K562 (cell line): ENCODE measurements around the gene SP2. TPM values are rescaled to one million over a fixed set of nuclear protein-coding genes. Genes with fewer than 3 reads are reported as not detected.
"Not testable (repeated sequence)": the region's sequence is repeated elsewhere in the genome, so short reads cannot be mapped to it uniquely, and the experiment has no call there.

Experiments
- ATAC-seq: fragments of 200-7000 bp; cut with Tn5 transposase; 3 replicates; pipeline ENCODE4 v1.9.1; 2020; ENCODE audit warnings: moderate library complexity
- BruUV-seq: library from RNA; stranded (reverse); fragments of 400-500 nt; replicated peaks from 2 replicates; lab custom pipeline; 2021; lab: Mats Ljungman, UMichigan
- CTCF ChIA-PET: fragments of 300-600 bp; formaldehyde crosslinking; extraction: SDS; loops from one replicate; lab custom pipeline; 2021; ENCODE audit warnings: low intra/inter-chr PET ratio; lab: Yijun Ruan, JAX
- POLR2A ChIA-PET: fragments of 300-600, 350-650 bp; sonication (Branson Sonifier 250); formaldehyde crosslinking; extraction: SDS; loops from one replicate; lab custom pipeline; 2021; ENCODE audit warnings: antibody characterized with exemption, inconsistent platforms; lab: Yijun Ruan, JAX
- DNase-seq, 4 experiments: peaks; one replicate each; pipeline versions ENCODE4 v3.0.0 to v3.0.0-alpha.2; 2011 to 2018; ENCODE audit warnings: low spot score in 3 of 4, mixed read lengths in 3 of 4; ENCODE audit errors: extremely low read depth in 1 of 4
- FAIRE-seq: peaks from 2 replicates; lab custom pipeline; 2011; peaks lifted over from hg19 to GRCh38; lab: Jason Lieb, UNC
- H2AFZ ChIP-seq: 2 replicates; pipeline ENCODE4 v1.6.0; 2011; ENCODE audit warnings: low read depth, low read length, control low read depth, inconsistent platforms
- H3K27ac ChIP-seq: fragments of 200-600 bp; 3 replicates; pipeline ENCODE4 v1.8.0; 2011; ENCODE audit warnings: low read depth, mild to moderate bottlenecking, control low read depth, inconsistent platforms, low read length, moderate library complexity, mixed read lengths; ENCODE audit errors: extremely low read depth
- H3K27me3 ChIP-seq, 2 experiments: fragments of 300-600 bp in 1 of 2; 2 replicates in 1 of 2; 3 replicates in 1 of 2; pipeline versions ENCODE4 v1.6.0 to v1.8.0; 2011; ENCODE audit warnings: inconsistent platforms in 2 of 2, low read length in 2 of 2, mild to moderate bottlenecking in 1 of 2, mixed read lengths in 1 of 2, moderate library complexity in 1 of 2; ENCODE audit not compliant: control insufficient read depth in 2 of 2, insufficient read depth in 2 of 2
- H3K36me3 ChIP-seq: fragments of 300-600 bp; 3 replicates; pipeline ENCODE4 v1.8.0; 2011; ENCODE audit warnings: mild to moderate bottlenecking, low read length, inconsistent platforms; ENCODE audit not compliant: control insufficient read depth, insufficient read depth
- H3K4me1 ChIP-seq, 2 experiments: fragments of 200-600 bp in 1 of 2; replicated peaks in 1 of 2; 2 replicates in 1 of 2; 3 replicates in 1 of 2; pipeline versions ENCODE4 v1.5.1 to v1.8.0; 2011; ENCODE audit warnings: inconsistent platforms in 2 of 2, low read length in 2 of 2, mild to moderate bottlenecking in 1 of 2, mixed read lengths in 1 of 2, moderate library complexity in 1 of 2; ENCODE audit not compliant: control insufficient read depth in 2 of 2, insufficient read depth in 2 of 2
- H3K4me2 ChIP-seq: 2 replicates; pipeline ENCODE4 v1.6.1; 2011; ENCODE audit warnings: low read length, control low read depth, inconsistent platforms, mixed read lengths; ENCODE audit not compliant: insufficient read depth
- H3K4me3 ChIP-seq: fragments of 200-600 bp; sonication (generic), shearing (Covaris generic); 2 replicates; pipeline ENCODE4 v1.5.1; 2016; ENCODE audit warnings: control low read depth, inconsistent platforms
- H3K79me2 ChIP-seq: fragments of 200-600 bp; 3 replicates; pipeline ENCODE4 v1.8.0; 2011; ENCODE audit warnings: low read length, inconsistent platforms; ENCODE audit not compliant: control insufficient read depth, insufficient read depth
- H3K9ac ChIP-seq, 2 experiments: 2 replicates each; pipeline versions ENCODE4 v1.6.0 to v1.6.1; 2011; ENCODE audit warnings: low read depth in 2 of 2, low read length in 2 of 2, control low read depth in 1 of 2, inconsistent platforms in 1 of 2, mild to moderate bottlenecking in 1 of 2, mixed read lengths in 1 of 2; ENCODE audit not compliant: insufficient read depth in 1 of 2
- H3K9me1 ChIP-seq: one replicate; pipeline ENCODE4 v1.6.0; 2011; ENCODE audit warnings: inconsistent platforms, mild to moderate bottlenecking, low read length, moderate library complexity; ENCODE audit not compliant: control insufficient read depth, insufficient read depth
- H3K9me3 ChIP-seq: replicated peaks from 2 replicates; pipeline ENCODE4 v1.5.1; 2011; ENCODE audit warnings: low read depth, low read length, inconsistent platforms; ENCODE audit not compliant: control insufficient read depth, insufficient read depth
- H4K20me1 ChIP-seq: replicated peaks from 2 replicates; pipeline ENCODE4 v1.6.1; 2011; ENCODE audit warnings: low read length, inconsistent platforms, mixed read lengths; ENCODE audit not compliant: control insufficient read depth, insufficient read depth
- ESRRA ChIP-seq: fragments of 450-650 bp; IDR thresholded peaks from 2 replicates; pipeline ENCODE4 v1.6.1; 2014; ENCODE audit warnings: low read depth, mild to moderate bottlenecking, moderate library complexity, borderline replicate concordance
- NR2C1 ChIP-seq, 2 experiments: fragments of 450-650 bp; IDR thresholded peaks; 2 replicates each; pipeline ENCODE4 v1.6.1; 2017; ENCODE audit warnings: mild to moderate bottlenecking in 2 of 2, antibody characterized with exemption in 1 of 2, inconsistent platforms in 1 of 2, missing compliant biosample characterization in 1 of 2, missing genetic modification characterization in 1 of 2
- SMARCB1 ChIP-seq: IDR thresholded peaks from 2 replicates; pipeline ENCODE4 v1.6.1; 2011; ENCODE audit warnings: improper control_type of control experiment, low read depth; ENCODE audit not compliant: insufficient read length
- SPI1 ChIP-seq: IDR thresholded peaks from 2 replicates; pipeline ENCODE4 v1.6.1; 2011; ENCODE audit warnings: low read depth, low read length, control low read depth, borderline replicate concordance
- ZNF121 ChIP-seq: sonication (generic); formaldehyde crosslinking; conservative IDR thresholded peaks from 2 replicates; pipeline ENCODE4 v1.8.0; 2022; ENCODE audit warnings: missing genetic modification reagents
- WGBS: fragments of 100-300 bp; shearing (Covaris generic); methylation state at CpG from one replicate; pipeline ENCODE4 v1.1.6; 2016; ENCODE audit warnings: low coverage, mixed read lengths; ENCODE audit not compliant: insufficient coverage; ENCODE audit errors: missing lambda C conversion rate; 5-methylcytosine and 5-hydroxymethylcytosine counted together
- in situ Hi-C: fragments of 300-500 bp; cut with MboI; formaldehyde crosslinking; loops from 4 replicates; pipeline ENCODE4 v1.15.0; 2018; ENCODE audit warnings: inconsistent platforms, mixed read lengths
- intact Hi-C: fragments of 100-400 bp; cut with micrococcal nuclease; formaldehyde crosslinking; loops from 2 replicates; pipeline ENCODE4 v1.14.2; 2022
- polyA plus RNA-seq, 8 experiments: library from polyadenylated mRNA; depleted of rRNA in 4 of 8; stranded (reverse) in 5 of 8; unstranded in 3 of 8; fragments of >200 nt; fragmentation: Nextera tagmentation in 2 of 8; fragmentation: Illumina TruSeq in 1 of 8; extraction: Ambion mirVana in 2 of 8; extraction: Trizol in 1 of 8; gene quantifications; 2 replicates each; pipeline versions ENCODE4 v1.2.1 to v1.2.3, GENCODE V29; 2011 to 2014; ENCODE audit warnings: inconsistent platforms in 1 of 8, missing spikeins in 1 of 8
- total RNA-seq, 7 experiments: library from RNA; depleted of rRNA in 6 of 7; stranded (reverse); fragments of >200 nt in 6 of 7; fragmentation: Illumina TruSeq in 2 of 7; extraction: Trizol in 2 of 7; gene quantifications; 2 replicates each; pipeline versions ENCODE4 v1.2.1 to v1.2.3, GENCODE V29; 2011 to 2021; ENCODE audit warnings: low replicate concordance in 1 of 7

SP2 gene
- total and polyA plus RNA-seq, 9 of the 15 experiments (the other 6 are each of a cell fraction or from before 2014, with no cell fraction given), result 0.77 to 22.3 (median 2.3) TPM

DNA sequence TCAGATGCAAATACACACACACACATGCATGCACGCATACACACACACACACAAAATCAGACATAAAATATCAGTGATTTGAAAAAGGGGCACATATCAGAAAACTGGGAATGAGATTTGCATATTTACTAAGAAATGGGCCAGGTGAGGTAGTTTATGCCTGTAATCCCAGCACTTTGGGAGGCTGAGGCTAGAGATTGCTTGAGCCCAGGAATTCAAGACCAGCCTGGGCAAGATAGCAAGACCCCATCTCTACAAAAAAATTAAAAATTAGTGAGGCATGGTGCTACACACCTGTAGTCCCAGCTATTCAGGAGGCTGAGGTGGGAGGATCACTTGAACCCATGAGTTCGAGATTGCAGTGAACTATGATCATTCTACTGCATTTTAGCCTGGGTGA lies 23.0 kb downstream of the SP2 start:
- Histone ChIP-seq H2AFZ (no peak overlapping the region), H3K27ac (no peak overlapping the region), H4K20me1 (no peaks in the 10 kb centered on the region), H3K4me1 (0 out of 5 replicates have a peak, but pooled peaks cover 0 to 3% of the 10 kb centered on the region in 2 experiments), H3K9me1 (peaks cover 3% of the 10 kb centered on the region), H3K27me3 (no peaks in the 10 kb centered on the region), H3K9me3 (no peaks in the 10 kb centered on the region), H3K4me2 (no peak overlapping the region), H3K79me2 (no peaks in the 10 kb centered on the region), H3K4me3 (no peak overlapping the region), H3K9ac (no peak overlapping the region), H3K36me3 (peaks cover 32% of the 10 kb centered on the region; the same call in 2 of the 3 replicates)
- WGBS, result 67% methylated on average over 2 of the region's 2 CpGs
- BruUV-seq, result no TSS peak
- peak; percentile 87 for TF ChIP-seq ZNF121
- no peak for TF ChIP-seq SMARCB1
- in situ Hi-C loops, result no loop called here
- CTCF ChIA-PET, result no interaction called here
- no peak for DNase-seq
- POLR2A ChIA-PET, result interaction anchor here (0.6 to 1.8 kb wide), 4 partner anchors 23 to 133 kb away, joined by 3 to 6 read pairs (median 4); partner anchors contain the start of gene SP2
- no peak for ATAC-seq
- FAIRE-seq, result peak; percentile 54
- intact Hi-C loops, result no loop called here

DNA sequence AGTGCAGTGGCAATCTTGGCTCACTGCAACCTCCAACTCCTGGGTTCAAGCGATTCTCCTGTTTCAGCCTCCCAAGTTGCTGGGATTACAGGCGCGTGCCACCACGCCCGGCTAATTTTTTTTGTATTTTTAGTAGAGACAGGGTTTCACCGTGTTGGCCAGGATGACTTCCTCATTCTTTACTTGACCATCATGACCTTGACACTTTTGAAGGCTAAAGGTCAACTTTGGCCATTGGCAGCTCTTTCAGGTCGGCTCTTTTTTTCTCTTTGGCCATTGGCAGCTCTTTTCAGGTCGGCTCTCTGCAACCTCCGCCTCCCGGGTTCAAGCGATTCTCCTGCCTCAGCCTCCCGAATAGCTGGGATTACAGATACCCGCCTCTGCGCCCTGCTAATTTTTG lies 23.9 kb downstream of the SP2 start:
- ATAC-seq, H3K4me2 ChIP-seq, DNase-seq, BruUV-seq, H2AFZ ChIP-seq, H3K9me3 ChIP-seq, H3K27me3 ChIP-seq, H3K4me1 ChIP-seq, H4K20me1 ChIP-seq, H3K27ac ChIP-seq, H3K9me1 ChIP-seq, in situ Hi-C loops, intact Hi-C loops, H3K4me3 ChIP-seq, H3K9ac ChIP-seq, H3K79me2 ChIP-seq, CTCF ChIA-PET: not testable (repeated sequence)
- TF ChIP-seq ESRRA (peak; percentile 56; the same call in 1 of the 2 replicates), SPI1 (peak; percentile 51; the same call in 1 of the 2 replicates), NR2C1 (IDR thresholded peaks at IDR 0.05) (peak; percentile 65; the same call in 1 of the 2 replicates), NR2C1 (tag; IDR thresholded peaks at IDR 0.05) (peak; percentile 25; the same call in 1 of the 2 replicates)
- WGBS, result 92% methylated on average over 14 of the region's 14 CpGs
- POLR2A ChIA-PET, result interaction anchor here (0.6 to 1.8 kb wide), 2 partner anchors 24 to 134 kb away, joined by 5 to 6 read pairs; partner anchors contain the start of gene SP2
- peaks cover 37% of the 10 kb centered on the region; the same call in 2 of the 3 replicates for H3K36me3 ChIP-seq
- peak; percentile 52 for FAIRE-seq
